Astrocyte of the cerebellum (primary cell): ENCODE data around the gene APOL6.

ENCODE experiments used
- DNase-seq: peaks from one replicate; pipeline ENCODE4 v3.0.0-alpha.2; 2011; ENCODE audit warnings: low read depth
- H3K4me3 ChIP-seq: 2 replicates; pipeline ENCODE4 v1.5.1; 2011; ENCODE audit warnings: mild to moderate bottlenecking, low read depth, low read length, moderate library complexity
- in situ Hi-C: cut with HindIII; loops from 2 replicates; pipeline ENCODE4 v1.10.0; 2017; ENCODE audit warnings: low sequenced_read_pairs
- TF ChIP-seq, protein P1 (sequence below): IDR thresholded peaks from 2 replicates; pipeline ENCODE4 v1.5.1; 2012; ENCODE audit warnings: low read length, low read depth, moderate library complexity, mild to moderate bottlenecking; ENCODE audit errors: missing control alignments

APOL6 gene

DNA sequence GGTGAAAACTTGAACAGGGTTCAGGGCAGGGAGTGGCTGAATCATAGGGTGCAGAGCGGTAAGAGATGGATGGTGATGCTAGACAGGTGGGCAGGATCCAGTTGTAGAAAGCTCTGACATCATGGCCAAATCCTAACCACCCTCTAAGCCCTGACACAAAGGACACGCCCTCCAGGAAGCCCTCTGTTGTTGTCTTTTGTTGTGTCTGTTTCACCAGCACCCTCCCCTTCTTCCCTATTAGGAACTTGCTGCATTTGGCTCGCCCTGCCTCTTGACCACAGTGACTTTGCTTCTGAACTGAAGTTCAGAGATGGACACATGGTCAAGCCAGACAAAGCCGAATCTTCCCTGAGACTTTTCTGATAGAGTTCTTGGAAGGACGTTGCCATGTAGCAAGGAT, 14.2 kb upstream of the APOL6 start:
- no peak overlapping the region for H3K4me3 ChIP-seq
- no peak for DNase-seq
- TF ChIP-seq, protein P1, sequence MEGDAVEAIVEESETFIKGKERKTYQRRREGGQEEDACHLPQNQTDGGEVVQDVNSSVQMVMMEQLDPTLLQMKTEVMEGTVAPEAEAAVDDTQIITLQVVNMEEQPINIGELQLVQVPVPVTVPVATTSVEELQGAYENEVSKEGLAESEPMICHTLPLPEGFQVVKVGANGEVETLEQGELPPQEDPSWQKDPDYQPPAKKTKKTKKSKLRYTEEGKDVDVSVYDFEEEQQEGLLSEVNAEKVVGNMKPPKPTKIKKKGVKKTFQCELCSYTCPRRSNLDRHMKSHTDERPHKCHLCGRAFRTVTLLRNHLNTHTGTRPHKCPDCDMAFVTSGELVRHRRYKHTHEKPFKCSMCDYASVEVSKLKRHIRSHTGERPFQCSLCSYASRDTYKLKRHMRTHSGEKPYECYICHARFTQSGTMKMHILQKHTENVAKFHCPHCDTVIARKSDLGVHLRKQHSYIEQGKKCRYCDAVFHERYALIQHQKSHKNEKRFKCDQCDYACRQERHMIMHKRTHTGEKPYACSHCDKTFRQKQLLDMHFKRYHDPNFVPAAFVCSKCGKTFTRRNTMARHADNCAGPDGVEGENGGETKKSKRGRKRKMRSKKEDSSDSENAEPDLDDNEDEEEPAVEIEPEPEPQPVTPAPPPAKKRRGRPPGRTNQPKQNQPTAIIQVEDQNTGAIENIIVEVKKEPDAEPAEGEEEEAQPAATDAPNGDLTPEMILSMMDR: no peak
- in situ Hi-C loops: no loop called here

DNA sequence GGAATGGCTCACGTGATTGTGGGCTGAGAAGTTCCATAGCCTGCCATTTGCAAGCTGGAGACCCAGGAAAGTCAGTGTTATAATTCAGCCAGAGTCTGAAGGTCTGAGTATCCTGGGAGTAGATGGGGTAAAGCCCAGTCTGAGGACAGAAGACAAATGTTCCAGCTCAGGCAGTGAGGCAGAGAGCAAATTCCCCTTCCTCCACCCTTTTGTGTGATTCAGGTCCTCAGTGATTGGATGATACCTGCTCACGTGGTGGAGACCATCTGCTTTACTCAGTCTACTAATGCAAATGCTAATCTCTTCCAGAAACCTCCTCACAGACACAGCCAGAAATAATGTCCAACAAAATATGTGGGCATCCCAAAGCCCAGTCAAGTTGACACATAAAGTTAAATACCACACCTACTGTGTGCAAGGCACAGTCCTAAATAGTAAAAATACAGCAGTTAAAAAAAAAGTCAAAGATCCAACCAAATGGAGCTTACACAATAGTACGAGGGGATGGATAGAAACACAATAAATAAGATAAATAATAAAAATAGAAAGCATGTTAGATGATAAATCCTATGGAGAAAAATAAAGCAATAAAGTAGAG, 13.2 kb upstream of the APOL6 start:
- in situ Hi-C loops: no loop called here
- TF ChIP-seq, protein P1: no peak
- no peak overlapping the region for H3K4me3 ChIP-seq
- DNase-seq: no peak

DNA sequence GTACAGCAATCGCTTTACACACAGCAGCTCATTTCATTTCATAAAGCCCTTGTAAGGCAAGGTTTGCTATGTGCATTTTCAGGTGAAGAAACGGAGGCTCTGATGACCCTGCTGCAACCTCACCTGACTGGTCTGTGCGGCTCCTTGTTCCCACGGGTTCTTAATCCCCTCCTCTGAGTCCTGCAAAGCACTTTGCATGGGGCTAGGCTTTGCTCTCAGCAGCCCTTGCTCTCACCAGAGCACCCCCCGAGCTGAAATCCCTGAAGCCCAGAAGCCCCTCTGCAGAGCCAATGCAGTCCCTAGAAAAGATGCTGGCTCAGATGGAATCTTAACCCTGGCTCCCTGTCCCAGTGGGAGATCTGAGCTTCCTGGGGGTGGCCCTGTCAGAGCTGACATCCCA, 11.0 kb upstream of the APOL6 start:
- in situ Hi-C loops: no loop called here
- no peak for DNase-seq
- TF ChIP-seq, protein P1: no peak
- H3K4me3 ChIP-seq: no peak overlapping the region

DNA sequence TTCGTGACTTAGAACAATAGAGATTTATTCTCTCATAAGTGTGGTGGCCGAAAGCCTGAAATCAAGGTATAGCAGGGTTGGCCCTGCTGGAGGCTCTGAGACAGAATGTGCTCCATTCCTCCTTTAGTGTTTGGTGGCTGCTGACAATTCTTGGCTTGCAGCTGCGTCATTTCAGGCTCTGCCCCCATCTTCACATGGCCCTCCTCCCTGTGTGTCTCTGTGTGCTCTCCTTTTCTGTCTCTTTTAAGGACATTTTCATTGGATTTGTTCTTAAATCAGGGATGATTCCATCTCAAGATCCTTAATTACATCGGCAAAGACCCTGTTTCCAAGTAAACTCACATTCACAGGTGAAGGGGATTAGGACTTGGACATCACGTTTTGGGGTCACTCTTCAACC, 10.2 kb upstream of the APOL6 start:
- TF ChIP-seq, protein P1: no peak
- no peak for DNase-seq
- in situ Hi-C loops: no loop called here
- H3K4me3 ChIP-seq: no peak overlapping the region

DNA sequence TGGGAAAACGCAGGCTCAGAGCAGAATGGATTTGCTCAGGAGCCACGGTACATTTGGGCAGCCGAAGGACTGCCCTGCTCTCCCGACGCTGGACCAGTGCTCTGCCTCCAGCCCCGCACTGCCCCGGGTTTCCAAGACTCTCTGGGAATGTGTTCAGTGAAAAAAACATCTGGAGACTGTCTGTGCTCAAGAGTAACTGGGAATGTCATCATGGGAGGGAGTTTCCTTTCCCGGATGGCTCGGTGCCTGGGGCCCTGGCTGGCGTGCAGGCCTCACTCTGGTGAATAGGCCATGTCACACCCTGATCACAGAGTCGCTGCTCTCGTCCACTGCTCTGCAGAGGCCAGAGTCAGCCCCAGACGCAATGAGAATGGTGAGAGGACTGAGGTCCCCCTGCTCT, 9.8 kb upstream of the APOL6 start:
- no peak for DNase-seq
- in situ Hi-C loops: no loop called here
- TF ChIP-seq, protein P1: no peak
- no peak overlapping the region for H3K4me3 ChIP-seq

DNA sequence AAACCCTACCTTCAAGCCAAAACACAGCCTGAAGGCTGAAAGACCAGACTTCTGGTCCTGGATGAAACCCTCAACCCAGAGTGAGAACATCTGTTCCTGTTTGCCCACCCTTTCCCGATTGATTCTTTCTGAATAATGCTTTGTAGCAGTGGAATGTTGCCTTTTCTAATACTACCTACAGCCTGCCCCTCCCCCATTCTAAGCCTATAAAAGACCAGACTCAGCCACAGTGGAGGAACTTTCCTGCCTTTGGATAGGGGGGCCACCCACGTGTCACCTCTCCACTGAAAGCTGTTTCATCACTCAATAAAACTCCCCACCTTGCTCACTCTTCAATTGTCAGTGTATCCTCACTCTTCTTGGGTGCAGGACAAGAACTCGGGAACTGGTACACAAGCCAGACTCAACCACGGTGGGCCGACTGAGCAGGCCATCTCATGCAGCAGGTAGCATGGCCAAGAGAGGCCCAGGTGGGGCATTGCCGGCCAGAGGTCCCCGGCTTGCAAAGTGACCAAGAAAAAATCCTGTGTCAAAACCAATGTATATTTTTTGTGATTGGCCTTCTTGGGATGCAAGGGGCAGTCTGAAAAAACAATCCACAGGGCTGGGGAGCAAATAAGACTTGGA, 6.6 kb upstream of the APOL6 start:
- in situ Hi-C loops: no loop called here
- TF ChIP-seq, protein P1: no peak
- no peak for DNase-seq
- no peak overlapping the region for H3K4me3 ChIP-seq
